PFSK-1 (cell line): ENCODE data around the gene CATSPERB.

Source experiments
- POLR2AphosphoS5 ChIP-seq: IDR thresholded peaks from 2 replicates; pipeline ENCODE4 v1.6.1; 2012; ENCODE audit warnings: low read depth, mild to moderate bottlenecking, control low read depth, low read length, moderate library complexity
- TAF1 ChIP-seq: IDR thresholded peaks from 2 replicates; pipeline ENCODE4 v1.6.1; 2012; ENCODE audit warnings: low read length, control low read depth, borderline replicate concordance; ENCODE audit not compliant: insufficient read depth

- TF ChIP-seq POLR2AphosphoS5 (no peak), TAF1 (no peak)
Measured at GRCh38 chr14:91689608-91690007, 42.3 kb downstream of the CATSPERB start.
